ENCODE data around the gene ABCG1.

ABCG1 gene

DNA sequence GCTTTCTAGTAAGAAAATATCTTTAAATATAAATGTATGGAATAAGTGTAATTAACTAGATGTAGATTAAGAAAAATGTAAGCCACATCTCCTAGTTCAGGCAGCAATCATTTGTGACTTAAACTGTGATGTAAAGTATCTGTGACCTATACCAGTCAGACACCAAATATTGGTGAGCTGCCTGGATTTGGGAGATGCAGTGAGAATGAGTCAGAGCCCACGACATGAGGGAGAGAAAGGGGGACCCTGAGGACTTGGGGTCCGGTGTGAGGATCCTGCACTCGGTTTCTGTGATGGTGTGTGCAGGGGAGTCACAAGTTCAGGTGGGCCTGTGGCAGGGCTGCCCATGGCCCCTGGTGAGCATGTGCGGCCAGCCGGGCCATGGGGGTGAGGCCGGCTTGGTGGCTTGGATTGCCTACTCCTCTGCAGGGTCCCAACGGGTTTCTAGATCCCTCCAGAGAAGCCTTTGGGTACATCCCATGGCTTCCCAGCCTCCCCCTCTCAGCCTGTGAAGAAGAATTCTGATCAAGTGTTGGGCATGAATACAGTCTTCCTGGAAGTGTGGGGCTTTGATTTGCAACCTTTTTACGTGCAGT is 19.0 kb upstream of the ABCG1 start:
- H3K27ac Mint-ChIP-seq = peak overlapping the region; percentile 37
- no peak overlapping the region for H3K4me3 Mint-ChIP-seq
- intact Hi-C loops (cut with micrococcal nuclease) = loop anchor here (5.0 kb wide), 1 partner anchor 38 kb away; no protein-coding TSS in a partner anchor
- no peaks in the 10 kb centered on the region for H3K36me3 Mint-ChIP-seq (ENCODE audit: low read depth)
- peaks cover 54% of the 10 kb centered on the region for H3K4me1 Mint-ChIP-seq (ENCODE audit: low read depth)
- H3K9me3 Mint-ChIP-seq = no peaks in the 10 kb centered on the region
- H3K27me3 Mint-ChIP-seq = peaks cover 4% of the 10 kb centered on the region

DNA sequence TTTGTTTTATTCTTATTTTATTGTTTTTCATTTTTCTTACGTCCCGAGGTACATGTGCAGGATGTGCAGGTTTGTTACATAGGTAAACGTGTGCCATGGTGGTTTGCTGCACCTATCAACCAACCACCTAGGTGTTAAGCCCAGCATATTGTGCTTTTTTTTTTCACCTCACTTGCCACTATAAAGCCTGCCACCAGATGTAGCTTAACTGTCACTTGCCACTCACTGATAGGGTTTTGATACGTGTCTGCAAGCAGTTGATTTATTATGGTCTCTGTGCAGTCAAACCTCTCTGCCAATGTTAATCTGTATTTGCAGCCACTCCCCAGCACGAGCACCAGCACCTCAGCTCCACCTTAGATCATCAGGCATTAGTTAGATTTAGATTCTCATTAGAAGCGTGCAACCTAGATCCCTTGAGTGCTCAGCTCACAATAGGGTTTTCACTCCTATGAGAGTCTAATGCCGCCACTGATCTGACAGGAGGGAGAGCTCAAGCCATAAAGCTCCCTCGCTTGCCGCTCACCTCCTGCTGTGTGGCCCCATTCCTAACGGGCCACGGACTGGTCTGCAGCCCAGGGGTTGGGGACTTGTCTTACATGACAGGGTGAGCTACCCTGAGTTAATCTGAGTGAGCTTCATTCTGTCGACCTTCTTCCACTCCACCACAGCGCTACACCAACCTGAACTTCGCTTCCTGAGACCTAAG is 17.9 kb upstream of the ABCG1 start:
- peaks cover 44% of the 10 kb centered on the region for H3K4me1 Mint-ChIP-seq (ENCODE audit: low read depth)
- no peak overlapping the region for H3K4me3 Mint-ChIP-seq
- no peaks in the 10 kb centered on the region for H3K36me3 Mint-ChIP-seq (ENCODE audit: low read depth)
- intact Hi-C loops (cut with micrococcal nuclease) = no loop called here
- H3K27me3 Mint-ChIP-seq = peaks cover 4% of the 10 kb centered on the region
- no peaks in the 10 kb centered on the region for H3K9me3 Mint-ChIP-seq
- H3K27ac Mint-ChIP-seq = no peak overlapping the region

- no peak overlapping the region for H3K4me3 Mint-ChIP-seq
- no peaks in the 10 kb centered on the region for H3K36me3 Mint-ChIP-seq (ENCODE audit: low read depth)
- H3K27me3 Mint-ChIP-seq = peaks cover 4% of the 10 kb centered on the region
- intact Hi-C loops (cut with micrococcal nuclease) = no loop called here
- no peaks in the 10 kb centered on the region for H3K9me3 Mint-ChIP-seq
- no peak overlapping the region for H3K27ac Mint-ChIP-seq
- H3K4me1 Mint-ChIP-seq (ENCODE audit: low read depth) = peaks cover 44% of the 10 kb centered on the region
Observed at GRCh38 chr21:42201615-42202161, 17.3 kb upstream of the ABCG1 start.

DNA sequence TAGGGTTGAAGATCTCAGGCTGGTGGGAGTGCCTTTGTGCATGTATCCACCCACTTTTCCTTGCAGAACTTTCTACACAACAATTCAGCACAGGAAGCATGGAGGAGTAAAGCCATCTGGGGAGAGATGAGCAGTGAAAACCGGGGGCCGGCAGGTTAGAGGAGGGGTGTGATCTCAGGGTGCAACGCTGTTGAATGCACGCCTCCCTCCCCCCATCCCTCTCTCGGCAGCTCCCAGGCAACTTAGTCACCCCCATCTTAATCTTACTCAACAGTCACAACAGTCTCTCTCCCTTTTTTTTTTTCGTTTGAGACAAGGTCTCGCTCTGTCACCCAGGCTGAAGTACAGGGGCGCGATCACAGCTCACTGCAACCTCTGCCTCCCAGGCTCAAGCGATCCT is 16.6 kb upstream of the ABCG1 start:
- H3K4me3 Mint-ChIP-seq = no peak overlapping the region

GRCh38 chr21:42203321-42203720 is 15.6 kb upstream of the ABCG1 start:
- Mint-ChIP-seq H3K9me3 (no peaks in the 10 kb centered on the region), H3K4me3 (no peak overlapping the region), H3K27ac (no peak overlapping the region), H3K4me1 (ENCODE audit: low read depth) (peaks cover 50% of the 10 kb centered on the region), H3K36me3 (ENCODE audit: low read depth) (no peaks in the 10 kb centered on the region), H3K27me3 (peaks cover 4% of the 10 kb centered on the region)
- intact Hi-C loops (cut with micrococcal nuclease) = no loop called here

More for the DNA sequence above, 16.6 kb upstream of the ABCG1 start:
- Mint-ChIP-seq H3K36me3 (ENCODE audit: low read depth) (no peaks in the 10 kb centered on the region), H3K27me3 (peaks cover 4% of the 10 kb centered on the region), H3K9me3 (no peaks in the 10 kb centered on the region), H3K27ac (no peak overlapping the region), H3K4me1 (ENCODE audit: low read depth) (peaks cover 46% of the 10 kb centered on the region)
- intact Hi-C loops (cut with micrococcal nuclease) = no loop called here

GRCh38 chr21:42203936-42204335 is 15.0 kb upstream of the ABCG1 start:
- H3K27me3 Mint-ChIP-seq = peaks cover 7% of the 10 kb centered on the region
- intact Hi-C loops (cut with micrococcal nuclease) = no loop called here
- H3K4me1 Mint-ChIP-seq (ENCODE audit: low read depth) = peaks cover 45% of the 10 kb centered on the region

GRCh38 chr21:42207426-42207825 is 11.5 kb upstream of the ABCG1 start:
- Mint-ChIP-seq H3K4me3 (no peak overlapping the region), H3K9me3 (no peaks in the 10 kb centered on the region), H3K36me3 (ENCODE audit: low read depth) (no peaks in the 10 kb centered on the region), H3K27me3 (peaks cover 10% of the 10 kb centered on the region), H3K27ac (no peak overlapping the region), H3K4me1 (ENCODE audit: low read depth) (peaks cover 36% of the 10 kb centered on the region)
- intact Hi-C loops (cut with micrococcal nuclease) = loop anchor here (5.0 kb wide), 1 partner anchor 35 kb away; no protein-coding TSS in a partner anchor

More at GRCh38 chr21:42203936-42204335, 15.0 kb upstream of the ABCG1 start:
- Mint-ChIP-seq H3K36me3 (ENCODE audit: low read depth) (no peaks in the 10 kb centered on the region), H3K4me3 (no peak overlapping the region), H3K27ac (no peak overlapping the region), H3K9me3 (no peaks in the 10 kb centered on the region)

- no peaks in the 10 kb centered on the region for H3K9me3 Mint-ChIP-seq
- H3K4me1 Mint-ChIP-seq (ENCODE audit: low read depth) = peaks cover 34% of the 10 kb centered on the region
- H3K36me3 Mint-ChIP-seq (ENCODE audit: low read depth) = no peaks in the 10 kb centered on the region
- no peak overlapping the region for H3K4me3 Mint-ChIP-seq
- peaks cover 9% of the 10 kb centered on the region for H3K27me3 Mint-ChIP-seq
- no peak overlapping the region for H3K27ac Mint-ChIP-seq
- intact Hi-C loops (cut with micrococcal nuclease) = loop anchor here (5.0 kb wide), 1 partner anchor 36 kb away; no protein-coding TSS in a partner anchor
Observed at GRCh38 chr21:42208036-42208435, 10.9 kb upstream of the ABCG1 start.

DNA sequence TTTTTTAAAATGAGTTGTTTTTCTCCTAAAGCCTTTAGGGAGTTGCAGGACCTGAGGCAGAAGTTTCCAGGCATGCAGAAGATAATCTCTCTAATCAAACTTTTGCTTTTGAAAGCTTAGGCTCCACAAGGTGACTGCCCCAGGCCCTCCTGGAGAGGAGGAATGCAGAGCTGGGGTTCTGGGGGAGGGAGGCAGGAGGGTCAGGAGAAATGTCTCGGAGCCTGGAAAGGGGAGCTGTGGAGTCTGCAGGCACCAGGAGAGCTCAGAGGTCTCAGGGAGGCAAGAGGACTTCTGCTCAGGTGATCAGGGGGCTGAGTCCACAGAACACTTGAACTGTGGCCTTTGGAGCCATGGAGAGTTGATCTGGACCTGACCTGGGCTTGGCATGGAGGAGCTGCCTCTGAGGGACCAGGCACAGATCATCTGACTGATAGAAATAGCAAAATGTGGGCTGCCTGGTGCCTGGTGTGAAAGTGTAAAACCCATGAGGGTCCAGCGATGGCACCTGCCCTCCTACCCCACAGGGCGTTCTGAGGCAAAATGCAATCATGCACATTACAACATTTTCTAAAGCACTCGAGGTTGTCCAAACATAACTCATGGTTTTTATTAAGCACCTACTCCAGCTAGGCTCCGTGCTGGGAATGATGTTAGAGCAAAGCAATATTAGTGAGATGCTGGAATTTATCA is 10.0 kb upstream of the ABCG1 start:
- Mint-ChIP-seq H3K4me3 (no peak overlapping the region), H3K27ac (peak overlapping the region; percentile 25), H3K9me3 (no peaks in the 10 kb centered on the region), H3K4me1 (ENCODE audit: low read depth) (peaks cover 34% of the 10 kb centered on the region), H3K27me3 (peaks cover 8% of the 10 kb centered on the region), H3K36me3 (ENCODE audit: low read depth) (no peaks in the 10 kb centered on the region)
- intact Hi-C loops (cut with micrococcal nuclease) = loop anchor here (5.0 kb wide), 1 partner anchor 37 kb away; no protein-coding TSS in a partner anchor

GRCh38 chr21:42209801-42210479 is 9.0 kb upstream of the ABCG1 start:
- no peak overlapping the region for H3K27ac Mint-ChIP-seq
- no peak overlapping the region for H3K4me3 Mint-ChIP-seq
- intact Hi-C loops (cut with micrococcal nuclease) = loop anchor here (5.0 kb wide), 1 partner anchor 38 kb away; no protein-coding TSS in a partner anchor
- no peaks in the 10 kb centered on the region for H3K36me3 Mint-ChIP-seq (ENCODE audit: low read depth)
- H3K9me3 Mint-ChIP-seq = no peaks in the 10 kb centered on the region
- H3K4me1 Mint-ChIP-seq (ENCODE audit: low read depth) = peaks cover 34% of the 10 kb centered on the region
- H3K27me3 Mint-ChIP-seq = peaks cover 8% of the 10 kb centered on the region

- Mint-ChIP-seq H3K27ac (peak overlapping the region; percentile 1), H3K36me3 (ENCODE audit: low read depth) (no peaks in the 10 kb centered on the region), H3K4me3 (no peak overlapping the region), H3K9me3 (peaks cover 12% of the 10 kb centered on the region), H3K4me1 (ENCODE audit: low read depth) (peaks cover 33% of the 10 kb centered on the region), H3K27me3 (peaks cover 15% of the 10 kb centered on the region)
- intact Hi-C loops (cut with micrococcal nuclease) = no loop called here
Observed at GRCh38 chr21:42212266-42212665, 6.7 kb upstream of the ABCG1 start.

- intact Hi-C loops (cut with micrococcal nuclease) = no loop called here
- H3K27me3 Mint-ChIP-seq = peaks cover 22% of the 10 kb centered on the region
- no peak overlapping the region for H3K4me3 Mint-ChIP-seq
- H3K36me3 Mint-ChIP-seq (ENCODE audit: low read depth) = no peaks in the 10 kb centered on the region
- H3K4me1 Mint-ChIP-seq (ENCODE audit: low read depth) = peaks cover 23% of the 10 kb centered on the region
- H3K9me3 Mint-ChIP-seq = peaks cover 12% of the 10 kb centered on the region
- H3K27ac Mint-ChIP-seq = no peak overlapping the region
Observed at GRCh38 chr21:42213082-42213774, 5.7 kb upstream of the ABCG1 start.

- Mint-ChIP-seq H3K27ac (no peak overlapping the region), H3K4me1 (ENCODE audit: low read depth) (peaks cover 20% of the 10 kb centered on the region), H3K27me3 (peaks cover 20% of the 10 kb centered on the region), H3K4me3 (no peak overlapping the region), H3K9me3 (peaks cover 12% of the 10 kb centered on the region), H3K36me3 (ENCODE audit: low read depth) (peaks cover 2% of the 10 kb centered on the region)
- intact Hi-C loops (cut with micrococcal nuclease) = no loop called here
Observed at GRCh38 chr21:42214081-42214750, 4.7 kb upstream of the ABCG1 start.

Measured in dendritic cell treated with granulocyte-macrophage colony-stimulating factor and Interleukin-4, amounts not matched to agents 40 ng/mL and 50 ng/mL, for 4 days (primary cell).